CD14-positive monocyte (primary cell): Measurements from ENCODE around the gene ACY1. TPM values are rescaled to one million over a fixed set of nuclear protein-coding genes. Genes with fewer than 3 reads are reported as not detected.

Experiments
- DNase-seq, 3 donors: peaks; one replicate each; pipeline ENCODE4 v3.0.0-alpha.2; 2011 to 2022
- H2AFZ ChIP-seq: 2 replicates; pipeline ENCODE4 v1.6.0; 2012; ENCODE audit warnings: mild to moderate bottlenecking, low read depth, low read length, inconsistent platforms; ENCODE audit not compliant: insufficient read depth, poor library complexity, severe bottlenecking
- H3K27ac ChIP-seq, 2 donors: 1 replicate in 1 of 2; 2 replicates in 1 of 2; pipeline ENCODE4 v1.5.1; 2012 to 2013; ENCODE audit warnings: low read length in 2 of 2, control low read depth in 1 of 2, inconsistent platforms in 1 of 2, low read depth in 1 of 2, mild to moderate bottlenecking in 1 of 2
- H3K27me3 ChIP-seq, 2 donors: one replicate each; pipeline versions ENCODE4 v1.6.0 to v1.6.1; 2011 to 2013; ENCODE audit warnings: low read length in 2 of 2; ENCODE audit not compliant: control insufficient read depth in 2 of 2, insufficient read depth in 2 of 2
- H3K36me3 ChIP-seq, 2 donors: replicated peaks in 1 of 2; 1 replicate in 1 of 2; 2 replicates in 1 of 2; pipeline versions ENCODE4 v1.5.1 to v1.6.1; 2012 to 2013; ENCODE audit warnings: low read length in 2 of 2, control low read depth in 1 of 2, inconsistent platforms in 1 of 2, mild to moderate bottlenecking in 1 of 2; ENCODE audit not compliant: insufficient read depth in 2 of 2, control insufficient read depth in 1 of 2
- H3K4me1 ChIP-seq, 2 donors: 1 replicate in 1 of 2; 2 replicates in 1 of 2; pipeline versions ENCODE4 v1.5.1 to v1.6.1; 2012 to 2013; ENCODE audit warnings: low read length in 2 of 2, control low read depth in 1 of 2, inconsistent platforms in 1 of 2, mild to moderate bottlenecking in 1 of 2, moderate library complexity in 1 of 2; ENCODE audit not compliant: insufficient read depth in 2 of 2, control insufficient read depth in 1 of 2
- H3K4me2 ChIP-seq: replicated peaks from 2 replicates; pipeline ENCODE3; 2012; ENCODE audit warnings: low read length, moderate library complexity, mild to moderate bottlenecking; ENCODE audit not compliant: poor library complexity, severe bottlenecking; ENCODE audit errors: extremely low read depth
- H3K4me3 ChIP-seq, 3 experiments: fragments of 200-600 bp in 1 of 3; sonication (generic) in 1 of 3; replicated peaks in 1 of 3; 1 replicate in 2 of 3; 2 replicates in 1 of 3; pipeline ENCODE4 v1.5.1; 2011 to 2013; ENCODE audit warnings: low read length in 3 of 3, mild to moderate bottlenecking in 3 of 3, control low read depth in 2 of 3, low read depth in 2 of 3, inconsistent platforms in 1 of 3, moderate library complexity in 1 of 3
- H3K79me2 ChIP-seq: 2 replicates; pipeline ENCODE4 v1.6.0; 2012; ENCODE audit warnings: mild to moderate bottlenecking, control low read depth, inconsistent platforms, low read length, moderate library complexity; ENCODE audit not compliant: insufficient read depth
- H3K9ac ChIP-seq: 2 replicates; pipeline ENCODE4 v1.6.0; 2017; ENCODE audit warnings: low read length, mild to moderate bottlenecking; ENCODE audit not compliant: insufficient read depth, poor library complexity, severe bottlenecking
- H3K9me3 ChIP-seq, 2 donors: replicated peaks in 1 of 2; 1 replicate in 1 of 2; 2 replicates in 1 of 2; pipeline versions ENCODE4 v1.5.1 to v1.6.1; 2012 to 2013; ENCODE audit warnings: low read length in 2 of 2, control low read depth in 1 of 2; ENCODE audit not compliant: control insufficient read depth in 1 of 2, insufficient read depth in 1 of 2
- H4K20me1 ChIP-seq: 2 replicates; pipeline ENCODE4 v1.6.0; 2012; ENCODE audit warnings: mild to moderate bottlenecking, low read length, control low read depth, moderate library complexity; ENCODE audit not compliant: insufficient read depth
- H3K27ac Mint-ChIP-seq, 7 donors: one replicate each; pipeline ENCODE4 v1.8.0; 2020; ENCODE audit warnings: mild to moderate bottlenecking in 7 of 7, mixed read lengths in 7 of 7, moderate library complexity in 6 of 7, inconsistent platforms in 2 of 7
- H3K27me3 Mint-ChIP-seq, 3 donors: one replicate each; pipeline ENCODE4 v1.8.0; 2021 to 2022; ENCODE audit warnings: low read depth in 3 of 3, mild to moderate bottlenecking in 3 of 3, mixed read lengths in 3 of 3, moderate library complexity in 3 of 3, inconsistent platforms in 1 of 3
- H3K36me3 Mint-ChIP-seq, 2 donors: one replicate each; pipeline ENCODE4 v1.8.0; 2020; ENCODE audit warnings: mixed read lengths in 2 of 2, inconsistent platforms in 1 of 2, mild to moderate bottlenecking in 1 of 2
- H3K4me1 Mint-ChIP-seq: one replicate; pipeline ENCODE4 v1.8.0; 2020; ENCODE audit warnings: mild to moderate bottlenecking, mixed read lengths
- H3K4me3 Mint-ChIP-seq, 2 donors: one replicate each; pipeline ENCODE4 v1.8.0; 2020; ENCODE audit warnings: mild to moderate bottlenecking in 2 of 2, mixed read lengths in 2 of 2, moderate library complexity in 1 of 2
- H3K9me3 Mint-ChIP-seq, 7 donors: one replicate each; pipeline ENCODE4 v1.8.0; 2020 to 2022; ENCODE audit warnings: mixed read lengths in 7 of 7, mild to moderate bottlenecking in 6 of 7, moderate library complexity in 6 of 7, inconsistent platforms in 2 of 7
- CTCF ChIP-seq: fragments of 200-600 bp; IDR thresholded peaks from one replicate; pipeline ENCODE4 v1.8.0; 2022; ENCODE audit warnings: antibody characterized with exemption, mild to moderate bottlenecking
- WGBS: methylation state at CpG from one replicate; pipeline ENCODE4 v1.1.5; 2013; ENCODE audit warnings: missing lambda C conversion rate; ENCODE audit not compliant: insufficient coverage; 5-methylcytosine and 5-hydroxymethylcytosine counted together
- intact Hi-C, 2 donors: fragments of 100-400 bp; cut with micrococcal nuclease; formaldehyde crosslinking; loops; one replicate each; pipeline versions ENCODE4 v1.15.0 to v1.15.1; 2023
- polyA plus RNA-seq, 3 donors: library from polyadenylated mRNA; depleted of rRNA in 1 of 3; unstranded in 2 of 3; stranded (reverse) in 1 of 3; fragments of 300-500 nt in 2 of 3; fragments of >200 nt in 1 of 3; fragmentation: Illumina TruSeq in 2 of 3; gene quantifications; 1 replicate in 2 of 3; 2 replicates in 1 of 3; pipeline ENCODE4 v1.2.3, GENCODE V29; 2012 to 2021

ACY1 gene
- polyA plus RNA-seq, 3 donors = 13.3 to 18.0 (median 14.5) TPM

- 100% methylated on average over 1 of the region's 6 CpGs for WGBS
- Histone ChIP-seq H3K36me3 (no peaks in the 10 kb centered on the region), H3K27me3 (no peaks in the 10 kb centered on the region), H4K20me1 (no peaks in the 10 kb centered on the region), H3K4me3 (no peak overlapping the region), H3K9me3 (no peaks in the 10 kb centered on the region), H2AFZ (no peak overlapping the region), H3K79me2 (peaks cover 5% of the 10 kb centered on the region), H3K9ac (no peak overlapping the region), H3K27ac (no peak overlapping the region), H3K4me2 (no peak overlapping the region), H3K4me1 (peaks cover 19 to 25% of the 10 kb centered on the region in 2 donors)
- Mint-ChIP-seq H3K27ac (no peak overlapping the region), H3K9me3 (peaks cover 0 to 2% (median 0%) of the 10 kb centered on the region in 7 donors), H3K4me1 (peaks cover 25% of the 10 kb centered on the region), H3K4me3 (no peak overlapping the region), H3K27me3 (peaks cover 0 to 4% (median 0%) of the 10 kb centered on the region in 3 donors), H3K36me3 (peaks cover 0 to 7% of the 10 kb centered on the region in 2 donors)
- no peak for DNase-seq
- intact Hi-C loops = no loop called here
- no peak for TF ChIP-seq CTCF
These were observed 1.7 kb downstream of the ACY1 start for GRCh38 chr3:51985063-51985462.

DNA sequence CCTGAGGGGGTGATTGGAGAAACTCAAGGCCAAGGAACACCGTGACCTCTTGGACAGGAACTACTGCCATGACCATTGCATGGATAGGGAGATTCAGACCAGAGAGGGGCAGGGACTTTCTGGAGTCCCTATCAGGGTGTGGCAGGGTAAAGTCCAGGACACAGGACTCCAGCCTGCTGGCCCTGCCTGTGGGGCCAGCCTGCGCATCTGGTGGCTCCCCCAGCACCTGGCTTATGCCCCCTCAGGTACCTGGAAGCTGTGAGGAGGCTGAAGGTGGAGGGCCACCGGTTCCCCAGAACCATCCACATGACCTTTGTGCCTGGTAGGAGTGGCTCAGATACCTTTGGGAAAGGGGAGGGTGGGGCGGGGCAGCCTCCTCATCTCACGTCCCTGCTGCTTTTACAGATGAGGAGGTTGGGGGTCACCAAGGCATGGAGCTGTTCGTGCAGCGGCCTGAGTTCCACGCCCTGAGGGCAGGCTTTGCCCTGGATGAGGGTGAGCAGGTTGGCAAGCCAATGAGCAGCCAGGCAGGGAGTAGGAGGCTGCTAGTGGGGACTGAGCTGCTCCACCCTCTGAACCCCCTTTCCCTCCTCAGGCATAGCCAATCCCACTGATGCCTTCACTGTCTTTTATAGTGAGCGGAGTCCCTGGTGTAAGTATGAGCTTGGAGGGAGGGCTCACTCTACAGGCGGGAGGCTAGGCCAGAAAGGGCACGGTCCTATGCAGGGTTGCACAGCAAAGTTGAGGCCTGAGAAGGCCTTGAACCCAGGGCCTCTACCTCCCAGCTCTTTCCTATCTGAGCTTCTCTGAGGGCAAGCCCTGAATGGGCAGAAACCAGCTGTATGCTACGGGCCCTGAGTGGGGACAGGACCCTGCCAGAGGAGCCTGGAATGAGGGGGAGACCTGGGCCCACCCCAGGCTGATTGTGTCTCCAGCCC, 2.9 kb downstream of the ACY1 start:
- Histone ChIP-seq H3K9ac (no peak overlapping the region), H3K79me2 (peaks cover 1% of the 10 kb centered on the region), H3K36me3 (peaks cover under 1 to 1% of the 10 kb centered on the region in 2 donors), H3K27me3 (no peaks in the 10 kb centered on the region), H3K27ac (no peak overlapping the region), H2AFZ (no peak overlapping the region), H4K20me1 (peaks cover 2% of the 10 kb centered on the region), H3K9me3 (no peaks in the 10 kb centered on the region), H3K4me3 (no peak overlapping the region), H3K4me1 (peaks cover 19 to 25% of the 10 kb centered on the region in 2 donors), H3K4me2 (no peak overlapping the region)
- H3K27ac Mint-ChIP-seq = peak overlapping the region in 2 of 7 donors; percentile 40 to 73
- peaks cover 0 to 2% (median 0%) of the 10 kb centered on the region in 7 donors for H3K9me3 Mint-ChIP-seq
- peaks cover 0 to 3% (median 0%) of the 10 kb centered on the region in 3 donors for H3K27me3 Mint-ChIP-seq
- peaks cover 20% of the 10 kb centered on the region for H3K4me1 Mint-ChIP-seq
- DNase-seq = no peak
- peaks cover 3 to 4% of the 10 kb centered on the region in 2 donors for H3K36me3 Mint-ChIP-seq
- WGBS = 100% methylated on average over 2 of the region's 12 CpGs
- H3K4me3 Mint-ChIP-seq = no peak overlapping the region
- no peak for TF ChIP-seq CTCF
- intact Hi-C loops = no loop called here
